Sigmoid colon (tissue), 7 donors: ENCODE results near the gene PBX2. TPM values are rescaled to one million over a fixed set of nuclear protein-coding genes. Genes with fewer than 3 reads are reported as not detected.

Experiments
- DNase-seq: peaks from one replicate; pipeline ENCODE4 v3.0.0-alpha.2; 2019
- H3K27ac ChIP-seq, 4 donors: fragments of 200-600 bp; sonication (generic); one replicate each; pipeline ENCODE4 v1.5.1; 2016 to 2019; ENCODE audit warnings: mild to moderate bottlenecking in 1 of 4
- H3K27me3 ChIP-seq, 3 donors: fragments of 200-600 bp; sonication (generic); one replicate each; pipeline ENCODE4 v1.5.1; 2019; ENCODE audit warnings: mild to moderate bottlenecking in 1 of 3
- H3K36me3 ChIP-seq, 4 donors: fragments of 200-600 bp; sonication (generic); one replicate each; pipeline ENCODE4 v1.5.1; 2016 to 2019
- H3K4me1 ChIP-seq, 4 donors: fragments of 200-600 bp; sonication (generic); one replicate each; pipeline ENCODE4 v1.5.1; 2017 to 2019
- H3K4me3 ChIP-seq, 4 donors: fragments of 200-600 bp; sonication (generic); one replicate each; pipeline ENCODE4 v1.5.1; 2017 to 2019; ENCODE audit warnings: mild to moderate bottlenecking in 2 of 4, moderate library complexity in 1 of 4
- H3K9me3 ChIP-seq, 4 donors: fragments of 200-600 bp in 3 of 4; sonication (generic) in 3 of 4; one replicate each; pipeline versions ENCODE4 v1.5.1 to v1.6.1; 2013 to 2019
- CTCF ChIP-seq, 4 experiments: fragments of 450-650 bp in 3 of 4; fragments of 200-600 bp in 1 of 4; IDR thresholded peaks; one replicate each; pipeline ENCODE4 v1.5.1; 2016 to 2019; ENCODE audit warnings: antibody characterized with exemption in 4 of 4, mild to moderate bottlenecking in 3 of 4, moderate library complexity in 2 of 4
- EP300 ChIP-seq, 4 donors: sonication (generic); formaldehyde crosslinking; IDR thresholded peaks; one replicate each; pipeline ENCODE4 v1.6.1; 2017; ENCODE audit warnings: antibody characterized with exemption in 4 of 4
- POLR2A ChIP-seq, 2 donors: fragments of 450-650 bp; IDR thresholded peaks; one replicate each; pipeline ENCODE4 v1.6.1; 2016; ENCODE audit warnings: antibody characterized with exemption in 2 of 2, mild to moderate bottlenecking in 2 of 2, moderate library complexity in 2 of 2
- POLR2AphosphoS5 ChIP-seq, 4 donors: sonication (generic); formaldehyde crosslinking; IDR thresholded peaks; one replicate each; pipeline ENCODE4 v1.6.1; 2017; ENCODE audit warnings: antibody characterized with exemption in 4 of 4
- WGBS, 2 donors: extraction: QIAGEN DNeasy Blood & Tissue Kit; methylation state at CpG; one replicate each; pipeline ENCODE4 v1.1.7; 2013; 5-methylcytosine and 5-hydroxymethylcytosine counted together
- intact Hi-C: fragments of 100-400 bp; cut with DNase I; formaldehyde crosslinking; loops from one replicate; pipeline ENCODE4 v1.15.1; 2023
- polyA plus RNA-seq, 3 donors: library from polyadenylated mRNA; stranded (reverse); fragments of 200-250 nt; gene quantifications; one replicate each; pipeline ENCODE4 v1.2.3, GENCODE V29; 2013
- total RNA-seq, 4 donors: library from RNA; depleted of rRNA; stranded (reverse); fragments of >200 nt; gene quantifications; one replicate each; pipeline ENCODE4 v1.1.0, GENCODE V29; 2016
- donor health status: healthy with polysubstance abuse.
- donor health status: Bipolar disorder and iron deficiency.
- donor health status: healthy.

PBX2 gene
- total and polyA plus RNA-seq, 7 donors, result 16.6 to 67.7 (median 54.2) TPM

- peaks cover 0 to 3% (median 0%) of the 10 kb centered on the region in 4 donors for H3K4me1 ChIP-seq
- no peaks in the 10 kb centered on the region for H3K9me3 ChIP-seq
- H3K27ac ChIP-seq, result peak overlapping the region in 3 of 4 donors; percentile 5 to 16 (median 6)
- no peak overlapping the region for H3K4me3 ChIP-seq
- TF ChIP-seq POLR2AphosphoS5 (IDR thresholded peaks at IDR 0.05), result no peak
- no peak for TF ChIP-seq EP300 (IDR thresholded peaks at IDR 0.05)
- no peak for TF ChIP-seq POLR2A (IDR thresholded peaks at IDR 0.05)
- no peak for TF ChIP-seq CTCF (IDR thresholded peaks at IDR 0.05)
- WGBS, 2 donors, result 89 to 93% methylated on average over 30 of the region's 30 CpGs
- intact Hi-C loops, result no loop called here
- DNase-seq, result no peak
- peaks cover 27 to 90% (median 29%) of the 10 kb centered on the region in 4 donors for H3K36me3 ChIP-seq
- H3K27me3 ChIP-seq, result no peaks in the 10 kb centered on the region
Observed at GRCh38 chr6:32166411-32167061, 23.5 kb downstream of the PBX2 start.

GRCh38 chr6:32164295-32164694, 25.7 kb downstream of the PBX2 start, which contains the start of gene EGFL8:
EGFL8 (plus strand) TSS chr6:32164595; CDS start chr6:32166166, 1,571 bp downstream.
- no peak for DNase-seq
- intact Hi-C loops, result no loop called here
- Histone ChIP-seq H3K27me3 (no peaks in the 10 kb centered on the region), H3K36me3 (peaks cover 8 to 76% (median 25%) of the 10 kb centered on the region in 4 donors), H3K4me1 (peaks cover 0 to 3% (median 0%) of the 10 kb centered on the region in 4 donors), H3K9me3 (no peaks in the 10 kb centered on the region), H3K27ac (peak within 1 kb of the TSS; percentile 53 to 60 (median 56)), H3K4me3 (no peak within 1 kb of the TSS)
- TF ChIP-seq EP300 (IDR thresholded peaks at IDR 0.05), result no peak
- TF ChIP-seq POLR2AphosphoS5 (IDR thresholded peaks at IDR 0.05), result no peak
- TF ChIP-seq CTCF (IDR thresholded peaks at IDR 0.05), result no peak
- no peak for TF ChIP-seq POLR2A (IDR thresholded peaks at IDR 0.05)

- Histone ChIP-seq H3K4me3 (no peak overlapping the region), H3K27ac (peak overlapping the region; percentile 53 to 60 (median 56)), H3K36me3 (peaks cover 10 to 74% (median 24%) of the 10 kb centered on the region in 4 donors), H3K4me1 (peaks cover 0 to 3% (median 0%) of the 10 kb centered on the region in 4 donors), H3K27me3 (no peaks in the 10 kb centered on the region), H3K9me3 (no peaks in the 10 kb centered on the region)
- no peak for DNase-seq
- no peak for TF ChIP-seq POLR2A (IDR thresholded peaks at IDR 0.05)
- no peak for TF ChIP-seq POLR2AphosphoS5 (IDR thresholded peaks at IDR 0.05)
- TF ChIP-seq EP300 (IDR thresholded peaks at IDR 0.05), result no peak
- no peak for TF ChIP-seq CTCF (IDR thresholded peaks at IDR 0.05)
- 92% methylated on average over 7 of the region's 7 CpGs for WGBS, 2 donors
- intact Hi-C loops, result no loop called here
Observed at GRCh38 chr6:32163559-32164258, 26.3 kb downstream of the PBX2 start.

GRCh38 chr6:32158052-32158451, 31.9 kb downstream of the PBX2 start:
- intact Hi-C loops, result loop anchor here (10.0 kb wide), 1 partner anchor 113 kb away; no protein-coding TSS in a partner anchor
- Histone ChIP-seq H3K27me3 (no peaks in the 10 kb centered on the region), H3K9me3 (no peaks in the 10 kb centered on the region), H3K36me3 (peaks cover 14 to 57% (median 20%) of the 10 kb centered on the region in 4 donors), H3K4me3 (no peak overlapping the region), H3K27ac (no peak overlapping the region), H3K4me1 (peaks cover 0 to 25% (median 19%) of the 10 kb centered on the region in 4 donors)
- DNase-seq, result no peak
- TF ChIP-seq CTCF (IDR thresholded peaks at IDR 0.05) (no peak), POLR2A (IDR thresholded peaks at IDR 0.05) (no peak), POLR2AphosphoS5 (IDR thresholded peaks at IDR 0.05) (no peak), EP300 (IDR thresholded peaks at IDR 0.05) (no peak)
